Activated T-helper 1 cell treated with anti-CD3 and anti-CD28 coated beads, Interleukin-12 subunit alpha, Interleukin-12 subunit beta, Interleukin-2, Interleukin-4 antibody, amounts not matched to agents 30 ng/mL and 10 ng/mL and 1 ng/mL, durations not matched to agents 14 hours and 24 hours and 36 hours (primary cell): ENCODE measurements around the gene SPG7. TPM values are rescaled to one million over a fixed set of nuclear protein-coding genes. Genes with fewer than 3 reads are reported as not detected.
"Not testable (repeated sequence)": the region's sequence is repeated elsewhere in the genome, so short reads cannot be mapped to it uniquely, and the experiment has no call there.

Experiments
- DNase-seq: peaks from one replicate; pipeline ENCODE4 v3.0.0; 2021; ENCODE audit warnings: low spot score
- H3K27ac Mint-ChIP-seq: one replicate; pipeline ENCODE4 v1.8.0; 2021; ENCODE audit warnings: mild to moderate bottlenecking, mixed read lengths
- H3K27me3 Mint-ChIP-seq: one replicate; pipeline ENCODE4 v1.8.0; 2022; ENCODE audit warnings: mild to moderate bottlenecking, moderate library complexity, mixed read lengths; ENCODE audit not compliant: insufficient read depth
- H3K36me3 Mint-ChIP-seq: one replicate; pipeline ENCODE4 v1.8.0; 2021; ENCODE audit warnings: low read depth, mixed read lengths
- H3K4me1 Mint-ChIP-seq: one replicate; pipeline ENCODE4 v1.8.0; 2021; ENCODE audit warnings: low read depth, mixed read lengths
- H3K4me3 Mint-ChIP-seq: one replicate; pipeline ENCODE4 v1.8.0; 2021; ENCODE audit warnings: mild to moderate bottlenecking, moderate library complexity, mixed read lengths
- H3K9me3 Mint-ChIP-seq: one replicate; pipeline ENCODE4 v1.8.0; 2021; ENCODE audit warnings: mixed read lengths
- intact Hi-C: fragments of 100-400 bp; cut with micrococcal nuclease; formaldehyde crosslinking; loops from one replicate; pipeline ENCODE4 v1.15.1; 2024
- total RNA-seq: library from RNA; stranded (reverse); gene quantifications from 2 replicates; pipeline ENCODE4 v1.2.3, GENCODE V29; 2022

The SPG7 gene
- total RNA-seq, 1 donor from 2014 or later: 106 TPM

GRCh38 chr16:89586218-89586617, 78.0 kb downstream of the SPG7 start:
- no peak for DNase-seq
- intact Hi-C loops: no loop called here

GRCh38 chr16:89586853-89587252, 78.7 kb downstream of the SPG7 start:
- intact Hi-C loops: loop anchor here (1.0 kb wide), 1 partner anchor 12 kb away; the partner anchor contains the start of gene CPNE7
- no peaks in the 10 kb centered on the region for H3K36me3 Mint-ChIP-seq
- no peaks in the 10 kb centered on the region for H3K4me1 Mint-ChIP-seq
- no peaks in the 10 kb centered on the region for H3K9me3 Mint-ChIP-seq
- no peak for DNase-seq
- no peak overlapping the region for H3K4me3 Mint-ChIP-seq
- H3K27me3 Mint-ChIP-seq: no peaks in the 10 kb centered on the region
- H3K27ac Mint-ChIP-seq: no peak overlapping the region

More at GRCh38 chr16:89586218-89586617, 78.0 kb downstream of the SPG7 start:
- H3K4me1 Mint-ChIP-seq: no peaks in the 10 kb centered on the region
- no peak overlapping the region for H3K27ac Mint-ChIP-seq
- H3K36me3 Mint-ChIP-seq: no peaks in the 10 kb centered on the region
- no peaks in the 10 kb centered on the region for H3K9me3 Mint-ChIP-seq
- no peaks in the 10 kb centered on the region for H3K27me3 Mint-ChIP-seq
- no peak overlapping the region for H3K4me3 Mint-ChIP-seq

GRCh38 chr16:89587676-89588075, 79.5 kb downstream of the SPG7 start:
- not testable (repeated sequence) for H3K36me3 Mint-ChIP-seq, H3K4me1 Mint-ChIP-seq, H3K4me3 Mint-ChIP-seq, H3K27me3 Mint-ChIP-seq, H3K9me3 Mint-ChIP-seq, H3K27ac Mint-ChIP-seq, DNase-seq
- intact Hi-C loops: loop anchor here (1.0 kb wide), 1 partner anchor 12 kb away; the partner anchor contains the start of gene CPNE7

- H3K4me3 Mint-ChIP-seq: no peak overlapping the region
- intact Hi-C loops: no loop called here
- no peaks in the 10 kb centered on the region for H3K27me3 Mint-ChIP-seq
- DNase-seq: no peak
- peaks cover 2% of the 10 kb centered on the region for H3K4me1 Mint-ChIP-seq
- no peaks in the 10 kb centered on the region for H3K36me3 Mint-ChIP-seq
- H3K27ac Mint-ChIP-seq: no peak overlapping the region
- no peaks in the 10 kb centered on the region for H3K9me3 Mint-ChIP-seq
Observed at GRCh38 chr16:89588413-89589109, 80.4 kb downstream of the SPG7 start.

GRCh38 chr16:89589241-89589926, 81.2 kb downstream of the SPG7 start:
- H3K27ac Mint-ChIP-seq: no peak overlapping the region
- H3K4me1 Mint-ChIP-seq: peaks cover 7% of the 10 kb centered on the region
- no peaks in the 10 kb centered on the region for H3K36me3 Mint-ChIP-seq
- H3K9me3 Mint-ChIP-seq: no peaks in the 10 kb centered on the region
- intact Hi-C loops: no loop called here
- no peaks in the 10 kb centered on the region for H3K27me3 Mint-ChIP-seq
- DNase-seq: no peak
- no peak overlapping the region for H3K4me3 Mint-ChIP-seq

- Mint-ChIP-seq H3K36me3 (no peaks in the 10 kb centered on the region), H3K27ac (peak overlapping the region; percentile 13), H3K4me3 (no peak overlapping the region), H3K9me3 (no peaks in the 10 kb centered on the region), H3K27me3 (no peaks in the 10 kb centered on the region), H3K4me1 (peaks cover 7% of the 10 kb centered on the region)
- peak; percentile 22 for DNase-seq
- intact Hi-C loops: no loop called here
Observed at GRCh38 chr16:89593841-89594240, 85.6 kb downstream of the SPG7 start.

- no peaks in the 10 kb centered on the region for H3K36me3 Mint-ChIP-seq
- H3K9me3 Mint-ChIP-seq: no peaks in the 10 kb centered on the region
- intact Hi-C loops: no loop called here
- H3K27me3 Mint-ChIP-seq: no peaks in the 10 kb centered on the region
- DNase-seq: no peak
- no peak overlapping the region for H3K27ac Mint-ChIP-seq
- no peak overlapping the region for H3K4me3 Mint-ChIP-seq
- H3K4me1 Mint-ChIP-seq: peaks cover 7% of the 10 kb centered on the region
Observed at GRCh38 chr16:89595330-89596060, 87.3 kb downstream of the SPG7 start.

- no peak overlapping the region for H3K27ac Mint-ChIP-seq
- no peak overlapping the region for H3K4me3 Mint-ChIP-seq
- no peak for DNase-seq
- H3K27me3 Mint-ChIP-seq: no peaks in the 10 kb centered on the region
- no peaks in the 10 kb centered on the region for H3K36me3 Mint-ChIP-seq
- intact Hi-C loops: no loop called here
- H3K9me3 Mint-ChIP-seq: no peaks in the 10 kb centered on the region
- peaks cover 7% of the 10 kb centered on the region for H3K4me1 Mint-ChIP-seq
Observed at GRCh38 chr16:89596061-89596689, 88.0 kb downstream of the SPG7 start.

- Mint-ChIP-seq H3K4me1 (peaks cover 8% of the 10 kb centered on the region), H3K36me3 (no peaks in the 10 kb centered on the region), H3K4me3 (no peak overlapping the region), H3K9me3 (no peaks in the 10 kb centered on the region), H3K27ac (no peak overlapping the region), H3K27me3 (no peaks in the 10 kb centered on the region)
- intact Hi-C loops: no loop called here
- DNase-seq: no peak
Observed at GRCh38 chr16:89596957-89597649, 88.9 kb downstream of the SPG7 start.

- Mint-ChIP-seq H3K36me3 (no peaks in the 10 kb centered on the region), H3K4me3 (no peak overlapping the region), H3K27me3 (no peaks in the 10 kb centered on the region), H3K27ac (no peak overlapping the region), H3K4me1 (peaks cover 19% of the 10 kb centered on the region), H3K9me3 (no peaks in the 10 kb centered on the region)
- intact Hi-C loops: no loop called here
- no peak for DNase-seq
Observed at GRCh38 chr16:89598199-89598598, 90.0 kb downstream of the SPG7 start.

- H3K4me3 Mint-ChIP-seq: no peak overlapping the region
Observed at GRCh38 chr16:89599451-89599858, 91.3 kb downstream of the SPG7 start.

GRCh38 chr16:89599902-89600301, 91.7 kb downstream of the SPG7 start:
- H3K27ac Mint-ChIP-seq: no peak overlapping the region
- H3K9me3 Mint-ChIP-seq: no peaks in the 10 kb centered on the region
- H3K27me3 Mint-ChIP-seq: no peaks in the 10 kb centered on the region
- H3K36me3 Mint-ChIP-seq: no peaks in the 10 kb centered on the region
- intact Hi-C loops: no loop called here
- H3K4me1 Mint-ChIP-seq: peaks cover 13% of the 10 kb centered on the region
- no peak for DNase-seq
- no peak overlapping the region for H3K4me3 Mint-ChIP-seq

More at GRCh38 chr16:89599451-89599858, 91.3 kb downstream of the SPG7 start:
- H3K27ac Mint-ChIP-seq: no peak overlapping the region
- DNase-seq: no peak
- peaks cover 13% of the 10 kb centered on the region for H3K4me1 Mint-ChIP-seq
- intact Hi-C loops: no loop called here
- no peaks in the 10 kb centered on the region for H3K36me3 Mint-ChIP-seq
- H3K9me3 Mint-ChIP-seq: no peaks in the 10 kb centered on the region
- no peaks in the 10 kb centered on the region for H3K27me3 Mint-ChIP-seq
